PFSK-1 (cell line): ENCODE data around the gene MARCHF2.

Experiments
- FOXP2 ChIP-seq: optimal IDR thresholded peaks from 2 replicates; pipeline ENCODE3; 2011; ENCODE audit warnings: borderline replicate concordance, control low read depth, inconsistent platforms; ENCODE audit not compliant: insufficient read depth; ENCODE audit errors: extremely low read length, extremely low read depth
- POLR2AphosphoS5 ChIP-seq: IDR thresholded peaks from 2 replicates; pipeline ENCODE4 v1.6.1; 2012; ENCODE audit warnings: low read depth, mild to moderate bottlenecking, control low read depth, low read length, moderate library complexity
- REST ChIP-seq, 2 experiments: IDR thresholded peaks; 2 replicates each; pipeline versions ENCODE4 v1.6.1 to v1.8.0; 2011 to 2012; ENCODE audit warnings: low read depth in 2 of 2, low read length in 2 of 2, control low read depth in 1 of 2, inconsistent platforms in 1 of 2, mild to moderate bottlenecking in 1 of 2, moderate library complexity in 1 of 2; ENCODE audit not compliant: insufficient read depth in 1 of 2
- SIN3A ChIP-seq: IDR thresholded peaks from 2 replicates; pipeline ENCODE4 v1.6.1; 2012; ENCODE audit warnings: mild to moderate bottlenecking, low read length, moderate library complexity, borderline replicate concordance; ENCODE audit not compliant: insufficient read depth
- TAF1 ChIP-seq: IDR thresholded peaks from 2 replicates; pipeline ENCODE4 v1.6.1; 2012; ENCODE audit warnings: low read length, control low read depth, borderline replicate concordance; ENCODE audit not compliant: insufficient read depth

The MARCHF2 gene

GRCh38 chr19:8477889-8478288 lies 64.8 kb downstream of the MARCHF2 start:
- TF ChIP-seq FOXP2 (no peak), POLR2AphosphoS5 (no peak), TAF1 (no peak), SIN3A (no peak), REST (IDR thresholded peaks at IDR 0.05; ENCODE audit: insufficient read depth in 1 of 2, low read depth in 2 of 2, low read length in 2 of 2) (no peak)

GRCh38 chr19:8478598-8478997 lies 65.5 kb downstream of the MARCHF2 start:
- TF ChIP-seq FOXP2 (no peak), TAF1 (no peak), REST (IDR thresholded peaks at IDR 0.05; ENCODE audit: insufficient read depth in 1 of 2, low read depth in 2 of 2, low read length in 2 of 2) (no peak), POLR2AphosphoS5 (no peak), SIN3A (no peak)

- no peak for TF ChIP-seq SIN3A
Observed at GRCh38 chr19:8481201-8481600, 68.1 kb downstream of the MARCHF2 start.

GRCh38 chr19:8481616-8482015 lies 68.5 kb downstream of the MARCHF2 start:
- TF ChIP-seq TAF1 (no peak), REST (IDR thresholded peaks at IDR 0.05; ENCODE audit: insufficient read depth in 1 of 2, low read depth in 2 of 2, low read length in 2 of 2) (no peak), POLR2AphosphoS5 (no peak), FOXP2 (no peak), SIN3A (no peak)

GRCh38 chr19:8482696-8483095 lies 69.6 kb downstream of the MARCHF2 start:
- TF ChIP-seq REST (IDR thresholded peaks at IDR 0.05; ENCODE audit: insufficient read depth in 1 of 2, low read depth in 2 of 2, low read length in 2 of 2) = no peak
- TF ChIP-seq FOXP2 = no peak
- no peak for TF ChIP-seq TAF1
- no peak for TF ChIP-seq POLR2AphosphoS5
- TF ChIP-seq SIN3A = no peak
